GM12874 (cell line): ENCODE data around the gene PLXNA1.

ENCODE experiments used
- TF ChIP-seq, protein P1 (sequence below): IDR thresholded peaks from 2 replicates; pipeline ENCODE4 v1.5.1; 2011; ENCODE audit warnings: low read depth, mild to moderate bottlenecking, control low read depth, low read length, moderate library complexity; ENCODE audit not compliant: insufficient read depth

The PLXNA1 gene

DNA sequence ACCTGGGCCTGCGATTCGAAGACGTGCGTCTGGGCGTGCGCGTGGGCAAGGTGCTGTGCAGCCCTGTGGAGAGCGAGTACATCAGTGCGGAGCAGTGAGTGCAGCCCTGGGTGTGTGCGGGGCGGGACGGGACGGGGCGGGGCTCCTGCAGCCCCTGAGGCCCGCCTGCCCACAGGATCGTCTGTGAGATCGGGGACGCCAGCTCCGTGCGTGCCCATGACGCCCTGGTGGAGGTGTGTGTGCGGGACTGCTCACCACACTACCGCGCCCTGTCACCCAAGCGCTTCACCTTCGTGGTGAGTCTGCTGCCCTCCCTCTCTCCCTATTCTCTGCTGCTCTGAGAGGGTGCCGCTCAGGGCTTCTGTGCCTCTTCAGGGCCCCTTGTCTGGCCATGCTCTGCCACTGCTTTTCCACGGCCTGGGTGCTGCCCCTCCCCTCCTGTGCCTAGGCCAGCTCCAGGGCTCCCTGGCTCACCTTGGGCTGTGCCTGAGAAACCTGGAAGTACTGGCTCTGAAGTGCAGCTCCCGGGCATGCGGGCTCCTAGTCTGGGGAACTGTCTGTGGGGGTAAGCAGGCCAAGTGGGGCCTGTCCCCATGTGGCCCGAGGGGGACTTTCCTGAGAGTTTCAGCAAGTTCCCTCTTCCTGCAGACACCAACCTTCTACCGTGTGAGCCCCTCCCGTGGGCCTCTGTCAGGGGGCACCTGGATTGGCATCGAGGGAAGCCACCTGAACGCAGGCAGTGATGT, 31.8 kb downstream of the PLXNA1 start:
- TF ChIP-seq, protein P1, sequence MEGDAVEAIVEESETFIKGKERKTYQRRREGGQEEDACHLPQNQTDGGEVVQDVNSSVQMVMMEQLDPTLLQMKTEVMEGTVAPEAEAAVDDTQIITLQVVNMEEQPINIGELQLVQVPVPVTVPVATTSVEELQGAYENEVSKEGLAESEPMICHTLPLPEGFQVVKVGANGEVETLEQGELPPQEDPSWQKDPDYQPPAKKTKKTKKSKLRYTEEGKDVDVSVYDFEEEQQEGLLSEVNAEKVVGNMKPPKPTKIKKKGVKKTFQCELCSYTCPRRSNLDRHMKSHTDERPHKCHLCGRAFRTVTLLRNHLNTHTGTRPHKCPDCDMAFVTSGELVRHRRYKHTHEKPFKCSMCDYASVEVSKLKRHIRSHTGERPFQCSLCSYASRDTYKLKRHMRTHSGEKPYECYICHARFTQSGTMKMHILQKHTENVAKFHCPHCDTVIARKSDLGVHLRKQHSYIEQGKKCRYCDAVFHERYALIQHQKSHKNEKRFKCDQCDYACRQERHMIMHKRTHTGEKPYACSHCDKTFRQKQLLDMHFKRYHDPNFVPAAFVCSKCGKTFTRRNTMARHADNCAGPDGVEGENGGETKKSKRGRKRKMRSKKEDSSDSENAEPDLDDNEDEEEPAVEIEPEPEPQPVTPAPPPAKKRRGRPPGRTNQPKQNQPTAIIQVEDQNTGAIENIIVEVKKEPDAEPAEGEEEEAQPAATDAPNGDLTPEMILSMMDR, result no peak

DNA sequence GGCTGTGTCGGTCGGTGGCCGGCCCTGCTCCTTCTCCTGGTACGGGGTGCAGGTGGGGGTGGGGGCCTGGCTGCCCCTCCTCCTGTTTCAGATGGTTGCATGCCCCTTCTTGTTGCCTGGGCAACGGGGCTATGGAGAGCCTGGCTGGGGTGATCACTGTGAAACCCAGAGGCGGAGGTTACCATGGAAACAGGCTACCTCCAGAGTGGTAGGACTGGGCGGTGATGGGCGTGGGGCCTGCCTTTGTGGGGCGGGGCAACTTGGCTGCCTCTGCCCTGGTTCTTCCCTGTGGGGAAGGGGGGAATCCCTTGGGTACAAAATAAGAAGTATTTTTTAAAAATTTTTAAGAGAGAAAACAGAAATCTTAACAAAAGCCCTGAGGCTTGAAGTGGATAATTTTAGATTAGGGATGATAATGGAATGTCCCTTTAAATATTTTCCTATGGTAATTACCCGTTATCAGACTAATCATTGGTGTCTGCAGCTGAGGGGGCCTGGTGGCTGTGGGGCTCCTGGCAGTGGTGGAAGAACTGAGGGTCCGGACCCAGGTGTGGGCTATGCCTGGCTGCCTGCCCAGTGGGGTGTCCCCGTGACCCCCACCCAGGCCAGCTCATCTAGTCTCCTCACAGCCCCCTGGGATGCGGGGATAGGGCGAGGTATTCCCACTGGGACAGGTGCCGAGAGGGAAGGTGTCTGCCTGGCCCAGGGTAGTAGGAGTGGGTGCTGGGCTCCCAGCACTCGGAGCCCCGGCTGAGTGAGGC, 32.5 kb downstream of the PLXNA1 start:
- TF ChIP-seq, protein P1, result no peak

DNA sequence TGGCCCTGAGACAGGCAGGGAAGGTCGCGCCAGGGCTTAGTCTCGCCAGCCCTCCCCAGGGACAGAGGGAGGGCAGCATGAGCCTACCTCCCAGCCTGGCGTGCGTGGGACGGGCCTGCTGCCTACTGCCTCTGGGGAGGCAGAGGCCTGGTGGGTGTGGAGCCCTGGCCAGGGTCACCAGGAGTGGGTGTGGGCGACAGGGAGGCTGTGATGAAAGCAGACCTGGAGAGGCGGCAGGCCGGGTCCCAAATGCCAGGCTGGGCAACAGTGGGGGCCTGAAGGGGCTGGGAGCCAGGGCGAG, 33.1 kb downstream of the PLXNA1 start:
- TF ChIP-seq, protein P1, result no peak

DNA sequence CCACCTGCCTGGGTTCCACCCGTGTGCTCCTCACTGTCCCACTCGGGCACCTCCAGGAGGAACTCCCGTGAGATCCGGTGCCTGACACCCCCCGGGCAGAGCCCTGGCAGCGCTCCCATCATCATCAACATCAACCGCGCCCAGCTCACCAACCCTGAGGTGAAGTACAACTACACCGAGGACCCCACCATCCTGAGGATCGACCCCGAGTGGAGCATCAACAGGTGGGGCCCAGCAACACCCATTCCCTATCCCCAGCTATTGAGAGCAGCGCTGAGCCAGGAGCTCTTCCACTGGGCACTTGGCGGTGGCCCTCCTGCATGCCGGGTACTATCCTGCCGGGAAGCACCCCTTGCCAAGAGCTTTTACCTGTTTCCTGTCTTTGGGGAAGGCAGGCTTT, 33.5 kb downstream of the PLXNA1 start:
- TF ChIP-seq, protein P1, result no peak

DNA sequence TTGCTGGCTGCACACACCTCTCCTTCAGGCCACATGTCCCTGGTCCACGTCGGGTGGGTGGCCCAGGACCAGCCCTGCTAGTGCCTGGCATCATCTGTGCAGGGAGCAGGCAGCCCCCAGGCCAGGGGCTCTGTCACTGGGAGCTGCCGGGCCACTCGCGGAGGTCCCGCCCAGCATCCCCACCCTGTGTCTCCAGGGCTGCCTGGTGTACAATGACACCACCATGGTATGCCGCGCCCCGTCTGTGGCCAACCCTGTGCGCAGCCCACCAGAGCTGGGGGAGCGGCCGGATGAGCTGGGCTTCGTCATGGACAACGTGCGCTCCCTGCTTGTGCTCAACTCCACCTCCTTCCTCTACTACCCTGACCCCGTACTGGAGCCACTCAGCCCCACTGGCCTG, 34.3 kb downstream of the PLXNA1 start:
- TF ChIP-seq, protein P1, result no peak

DNA sequence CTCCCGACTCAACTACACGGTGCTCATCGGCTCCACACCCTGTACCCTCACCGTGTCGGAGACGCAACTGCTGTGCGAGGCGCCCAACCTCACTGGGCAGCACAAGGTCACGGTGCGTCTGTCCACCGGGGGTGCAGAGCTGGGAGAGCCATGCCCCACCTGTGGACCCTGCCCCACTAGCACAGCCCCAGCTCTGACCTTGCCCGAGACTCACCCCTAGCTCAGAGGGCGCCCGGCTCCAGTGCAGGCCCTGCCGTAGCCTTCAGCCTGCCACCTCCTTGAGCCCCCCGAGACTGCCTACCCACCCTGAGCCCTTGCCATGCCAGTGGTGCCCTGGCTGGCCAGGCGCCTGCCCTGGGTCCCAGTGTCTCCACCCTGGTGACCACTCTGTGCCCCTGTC, 34.9 kb downstream of the PLXNA1 start:
- TF ChIP-seq, protein P1, result no peak

DNA sequence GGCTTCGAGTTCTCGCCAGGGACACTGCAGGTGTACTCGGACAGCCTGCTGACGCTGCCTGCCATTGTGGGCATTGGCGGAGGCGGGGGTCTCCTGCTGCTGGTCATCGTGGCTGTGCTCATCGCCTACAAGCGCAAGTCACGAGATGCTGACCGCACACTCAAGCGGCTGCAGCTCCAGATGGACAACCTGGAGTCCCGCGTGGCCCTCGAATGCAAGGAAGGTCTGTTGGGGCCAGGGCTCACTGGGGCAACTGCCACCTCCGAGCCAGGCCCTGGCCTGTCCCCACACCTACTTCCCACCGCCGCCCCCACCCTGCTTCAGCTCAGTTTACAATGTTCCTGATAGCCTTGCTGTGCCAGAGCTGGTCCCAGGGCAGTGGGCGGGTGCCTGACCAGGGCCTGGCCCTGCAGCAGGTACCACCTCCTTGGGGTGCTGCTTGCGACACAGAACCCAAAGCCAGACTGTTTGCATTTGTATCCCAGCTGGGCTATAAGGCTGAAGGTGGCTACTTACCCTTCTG, 35.5 kb downstream of the PLXNA1 start:
- TF ChIP-seq, protein P1, result no peak
